Measurements from ENCODE around the gene LCN12.

Gene LCN12

GRCh38 chr9:136925414-136926153 lies 26.5 kb upstream of the LCN12 start:
- Histone ChIP-seq H3K27ac (replicated peaks) (no peak overlapping the region), H3K27me3 (ENCODE audit: insufficient read depth, poor library complexity, severe bottlenecking) (no peaks in the 10 kb centered on the region), H3K4me3 (replicated peaks; ENCODE audit: insufficient read depth, low read length) (no peak overlapping the region)
- no peak for DNase-seq (ENCODE audit: low read depth in 1 of 2, low spot score in 1 of 2)
- TF ChIP-seq CTCF (IDR thresholded peaks at IDR 0.05; ENCODE audit: insufficient read depth, low read length) (no peak), SPI1 (IDR thresholded peaks at IDR 0.05; ENCODE audit: borderline replicate concordance, low read depth) (no peak), GABPA (IDR thresholded peaks at IDR 0.05; ENCODE audit: low read depth) (no peak), REST (IDR thresholded peaks at IDR 0.05; ENCODE audit: insufficient replicate concordance, low read depth) (no peak)

DNA sequence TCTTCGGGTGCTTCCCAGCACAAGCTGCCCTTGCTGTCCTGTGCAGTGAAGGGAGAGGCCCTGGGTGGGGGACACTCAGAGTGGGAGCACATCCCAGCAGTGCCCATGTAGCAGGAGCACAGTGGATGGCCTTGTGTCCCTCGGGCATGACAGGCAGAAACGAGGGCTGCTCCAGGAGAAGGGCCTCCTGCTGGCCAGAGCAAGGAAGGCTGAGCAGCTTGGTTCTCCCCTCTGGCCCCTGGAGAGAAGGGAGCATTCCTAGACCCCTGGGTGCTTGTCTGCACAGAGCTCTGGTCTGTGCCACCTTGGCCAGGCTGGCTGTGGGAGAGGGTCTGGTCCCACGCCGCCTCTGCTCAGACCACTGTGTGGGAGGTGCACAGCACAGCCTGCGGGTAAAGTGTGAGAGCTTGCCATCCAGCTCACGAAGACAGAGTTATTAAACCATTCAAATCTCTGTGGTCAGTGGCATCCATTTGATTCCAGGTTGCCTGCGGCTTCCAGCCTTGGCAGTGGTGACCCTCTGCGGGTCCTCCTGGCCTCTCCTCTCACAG lies 25.8 kb upstream of the LCN12 start:
- Histone ChIP-seq H3K27ac (replicated peaks) (no peak overlapping the region), H3K4me3 (replicated peaks; ENCODE audit: insufficient read depth, low read length) (no peak overlapping the region), H3K27me3 (ENCODE audit: insufficient read depth, poor library complexity, severe bottlenecking) (no peaks in the 10 kb centered on the region)
- TF ChIP-seq CTCF (IDR thresholded peaks at IDR 0.05; ENCODE audit: insufficient read depth, low read length), result no peak
- no peak for TF ChIP-seq SPI1 (IDR thresholded peaks at IDR 0.05; ENCODE audit: borderline replicate concordance, low read depth)
- TF ChIP-seq POLR2AphosphoS5 (IDR thresholded peaks at IDR 0.05; ENCODE audit: low read depth), result no peak; the same call in none of the 2 replicates
- TF ChIP-seq REST (IDR thresholded peaks at IDR 0.05; ENCODE audit: insufficient replicate concordance, low read depth), result no peak
- DNase-seq (ENCODE audit: low read depth in 1 of 2, low spot score in 1 of 2), result no peak

- no peak overlapping the region for H3K4me3 ChIP-seq (replicated peaks; ENCODE audit: insufficient read depth, low read length)
- H3K27me3 ChIP-seq (ENCODE audit: insufficient read depth, poor library complexity, severe bottlenecking), result no peaks in the 10 kb centered on the region
- no peak for DNase-seq (ENCODE audit: low read depth in 1 of 2, low spot score in 1 of 2)
- TF ChIP-seq REST (IDR thresholded peaks at IDR 0.05; ENCODE audit: insufficient replicate concordance, low read depth) (no peak), SPI1 (IDR thresholded peaks at IDR 0.05; ENCODE audit: borderline replicate concordance, low read depth) (no peak), CTCF (IDR thresholded peaks at IDR 0.05; ENCODE audit: insufficient read depth, low read length) (no peak), GABPA (IDR thresholded peaks at IDR 0.05; ENCODE audit: low read depth) (no peak), POLR2AphosphoS5 (IDR thresholded peaks at IDR 0.05; ENCODE audit: low read depth) (no peak)
- no peak overlapping the region for H3K27ac ChIP-seq (replicated peaks)
These were observed 25.3 kb upstream of the LCN12 start for GRCh38 chr9:136926749-136927148.

All from HL-60 (cell line).